ENCODE results near the gene ADK.

DNA sequence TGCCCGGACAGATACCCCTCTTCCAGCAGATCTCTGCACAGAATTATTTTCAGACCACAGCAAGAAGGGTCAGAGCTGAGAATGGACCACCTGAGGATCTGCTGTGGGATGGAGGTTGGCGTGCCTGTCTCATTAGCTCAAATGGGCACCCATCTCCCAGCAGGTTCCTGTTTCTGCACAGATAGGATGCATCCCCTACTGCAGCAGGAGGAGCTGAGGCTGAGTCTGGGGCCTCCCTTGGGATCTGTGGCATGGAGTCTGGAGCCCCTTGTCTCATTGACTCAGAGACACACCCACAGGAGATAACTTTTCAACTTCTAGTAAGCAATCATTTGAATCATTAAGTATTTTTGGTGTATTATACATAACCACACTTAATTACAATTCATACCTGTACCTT is 212.7 kb downstream of the ADK start:
- TF ChIP-seq EP300 (IDR thresholded peaks at IDR 0.05): no peak
- TF ChIP-seq POLR2A (IDR thresholded peaks at IDR 0.05): no peak
- TF ChIP-seq, protein P1, sequence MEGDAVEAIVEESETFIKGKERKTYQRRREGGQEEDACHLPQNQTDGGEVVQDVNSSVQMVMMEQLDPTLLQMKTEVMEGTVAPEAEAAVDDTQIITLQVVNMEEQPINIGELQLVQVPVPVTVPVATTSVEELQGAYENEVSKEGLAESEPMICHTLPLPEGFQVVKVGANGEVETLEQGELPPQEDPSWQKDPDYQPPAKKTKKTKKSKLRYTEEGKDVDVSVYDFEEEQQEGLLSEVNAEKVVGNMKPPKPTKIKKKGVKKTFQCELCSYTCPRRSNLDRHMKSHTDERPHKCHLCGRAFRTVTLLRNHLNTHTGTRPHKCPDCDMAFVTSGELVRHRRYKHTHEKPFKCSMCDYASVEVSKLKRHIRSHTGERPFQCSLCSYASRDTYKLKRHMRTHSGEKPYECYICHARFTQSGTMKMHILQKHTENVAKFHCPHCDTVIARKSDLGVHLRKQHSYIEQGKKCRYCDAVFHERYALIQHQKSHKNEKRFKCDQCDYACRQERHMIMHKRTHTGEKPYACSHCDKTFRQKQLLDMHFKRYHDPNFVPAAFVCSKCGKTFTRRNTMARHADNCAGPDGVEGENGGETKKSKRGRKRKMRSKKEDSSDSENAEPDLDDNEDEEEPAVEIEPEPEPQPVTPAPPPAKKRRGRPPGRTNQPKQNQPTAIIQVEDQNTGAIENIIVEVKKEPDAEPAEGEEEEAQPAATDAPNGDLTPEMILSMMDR (IDR thresholded peaks at IDR 0.05): no peak

Measured in stomach (tissue), 4 donors.